GM21381 (cell line): ENCODE measurements around the gene PRKCE.
A peak's percentile ranks its signal among the peaks of the same experiment; 100 is the strongest.

Experiments used
- ATAC-seq: cut with Tn5 transposase; IDR thresholded peaks from one replicate; pipeline ENCODE4 v1.9.1; 2021; ENCODE audit warnings: mild to moderate bottlenecking, moderate library complexity; ENCODE audit not compliant: unreplicated experiment

PRKCE gene

DNA sequence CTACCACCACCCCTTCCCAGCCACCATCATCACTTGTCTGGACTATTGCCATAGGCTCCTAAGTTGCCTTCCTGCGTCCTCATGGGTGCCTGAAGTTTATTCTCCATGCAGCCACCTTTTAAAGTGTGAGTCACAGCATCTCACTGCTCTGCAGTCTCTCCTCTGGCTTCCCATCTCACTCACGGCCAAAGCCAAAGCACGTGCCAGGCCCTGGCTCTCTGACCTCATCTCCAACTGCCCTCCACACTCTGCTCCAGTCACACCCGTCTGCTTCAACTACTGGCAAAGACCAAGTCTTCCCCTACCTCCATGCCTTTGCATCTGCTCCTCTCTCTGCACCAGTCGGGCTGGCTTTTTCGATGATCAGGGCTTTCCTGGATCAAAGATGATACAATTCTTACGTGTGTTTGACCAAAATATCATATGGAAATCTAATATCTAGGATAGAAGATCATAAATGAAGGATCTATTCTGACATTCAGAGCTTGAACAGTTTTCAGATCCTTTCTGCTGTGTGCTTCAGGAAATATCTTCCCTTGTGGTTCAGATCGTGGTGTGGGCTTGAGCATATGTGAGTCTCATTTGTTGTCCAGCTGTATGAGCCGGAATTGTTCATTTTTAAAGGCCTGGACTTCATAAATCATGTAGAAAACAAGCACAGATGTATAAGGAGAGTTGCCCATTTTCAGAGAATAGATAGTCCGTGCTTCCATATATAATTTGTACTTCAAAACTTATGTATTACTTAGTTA, 175.6 kb downstream of the PRKCE start:
- no peak for ATAC-seq

- ATAC-seq, result no peak
Observed at GRCh38 chr2:45830322-45830721, 178.8 kb downstream of the PRKCE start.

DNA sequence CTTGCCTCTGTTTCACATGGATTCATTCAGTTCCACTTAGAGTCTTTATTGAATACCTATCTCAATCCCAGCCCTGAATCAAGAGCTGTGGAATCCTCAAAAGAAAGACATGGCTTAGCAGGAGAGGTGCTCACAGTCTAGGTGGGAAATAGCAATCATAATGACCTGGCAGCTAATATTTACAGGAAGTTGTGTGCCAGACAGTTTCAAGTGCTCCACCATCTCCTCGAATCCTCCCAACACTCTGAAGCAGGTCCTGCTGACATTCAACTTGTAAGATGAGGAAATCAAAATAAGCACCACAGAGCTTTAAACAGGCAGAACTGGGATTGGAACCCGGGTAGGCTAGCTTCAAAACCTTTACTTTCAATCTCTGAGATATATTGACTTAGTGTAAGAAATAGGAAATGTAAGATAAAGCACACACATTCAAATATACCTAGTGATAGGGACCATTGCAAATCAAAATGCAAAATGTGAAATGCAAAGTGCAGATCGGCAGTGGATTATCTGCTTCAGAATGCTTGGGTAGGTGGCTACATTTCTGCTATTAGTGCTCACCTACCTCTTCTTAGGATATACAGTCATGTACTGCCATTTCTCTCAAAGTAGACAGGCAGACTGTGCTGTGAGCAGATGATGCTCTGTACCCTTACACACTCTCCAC, 182.0 kb downstream of the PRKCE start:
- peak; percentile 20 for ATAC-seq

GRCh38 chr2:45833968-45834344, 182.5 kb downstream of the PRKCE start:
- ATAC-seq, result peak; percentile 74

DNA sequence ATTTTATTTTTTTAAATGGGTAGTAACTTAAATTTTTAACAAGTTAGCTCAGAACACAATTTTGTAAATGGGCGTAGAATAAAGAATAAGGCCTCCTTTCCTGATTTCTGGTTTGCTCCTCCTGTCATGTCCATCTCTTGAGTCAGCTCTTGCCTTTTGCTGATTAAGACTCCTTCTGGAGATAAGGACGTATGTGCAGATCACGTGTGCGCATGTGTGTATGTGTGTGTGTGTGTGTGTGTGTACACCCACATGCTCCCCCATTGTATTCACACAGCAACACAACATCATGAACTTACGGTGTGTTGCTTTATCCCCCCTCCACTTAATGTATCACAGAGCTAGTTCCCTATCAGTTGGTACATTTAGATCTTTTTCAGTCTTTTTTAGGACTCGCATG, 182.9 kb downstream of the PRKCE start:
- ATAC-seq, result no peak

DNA sequence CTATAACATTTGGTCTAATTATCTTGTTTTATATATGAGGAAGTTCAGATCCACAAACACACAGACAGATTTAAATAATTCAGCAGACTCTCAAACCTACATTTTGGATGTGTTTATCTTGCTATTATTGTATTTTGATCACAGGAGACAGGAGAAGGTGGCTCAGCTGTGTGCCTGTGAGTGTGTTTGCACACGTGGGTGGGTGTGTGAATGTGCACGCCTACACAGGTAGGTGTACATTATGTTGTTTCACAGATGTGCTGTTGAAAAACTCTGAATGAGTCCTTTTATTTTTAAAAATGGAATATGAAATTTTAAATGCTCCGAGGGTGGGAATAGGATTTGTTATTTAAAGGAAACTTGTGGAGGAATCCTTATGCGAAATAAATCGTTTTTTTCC, 183.4 kb downstream of the PRKCE start:
- ATAC-seq, result no peak

- no peak for ATAC-seq
Observed at GRCh38 chr2:45836316-45836715, 184.8 kb downstream of the PRKCE start.

DNA sequence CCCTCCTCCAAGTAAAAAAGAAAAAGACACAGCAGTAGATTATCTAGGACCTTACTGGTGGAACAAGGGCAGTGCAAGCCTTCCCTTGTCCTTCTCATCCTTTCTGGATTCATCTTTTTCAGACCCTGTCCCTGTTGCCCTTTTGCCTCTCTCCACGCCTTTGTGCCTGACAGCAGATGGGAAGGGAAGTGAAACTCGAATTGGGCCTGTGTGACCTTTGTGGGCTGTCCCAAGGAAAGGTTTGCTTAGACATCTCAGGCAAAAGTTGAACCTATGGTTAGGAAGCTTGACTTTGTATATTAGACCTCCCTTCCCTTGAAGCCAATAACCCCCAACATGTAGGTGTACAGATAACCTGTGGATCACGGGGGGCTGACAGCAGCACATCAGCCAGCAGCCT, 185.3 kb downstream of the PRKCE start:
- no peak for ATAC-seq

GRCh38 chr2:45837812-45838341, 186.4 kb downstream of the PRKCE start:
- no peak for ATAC-seq

DNA sequence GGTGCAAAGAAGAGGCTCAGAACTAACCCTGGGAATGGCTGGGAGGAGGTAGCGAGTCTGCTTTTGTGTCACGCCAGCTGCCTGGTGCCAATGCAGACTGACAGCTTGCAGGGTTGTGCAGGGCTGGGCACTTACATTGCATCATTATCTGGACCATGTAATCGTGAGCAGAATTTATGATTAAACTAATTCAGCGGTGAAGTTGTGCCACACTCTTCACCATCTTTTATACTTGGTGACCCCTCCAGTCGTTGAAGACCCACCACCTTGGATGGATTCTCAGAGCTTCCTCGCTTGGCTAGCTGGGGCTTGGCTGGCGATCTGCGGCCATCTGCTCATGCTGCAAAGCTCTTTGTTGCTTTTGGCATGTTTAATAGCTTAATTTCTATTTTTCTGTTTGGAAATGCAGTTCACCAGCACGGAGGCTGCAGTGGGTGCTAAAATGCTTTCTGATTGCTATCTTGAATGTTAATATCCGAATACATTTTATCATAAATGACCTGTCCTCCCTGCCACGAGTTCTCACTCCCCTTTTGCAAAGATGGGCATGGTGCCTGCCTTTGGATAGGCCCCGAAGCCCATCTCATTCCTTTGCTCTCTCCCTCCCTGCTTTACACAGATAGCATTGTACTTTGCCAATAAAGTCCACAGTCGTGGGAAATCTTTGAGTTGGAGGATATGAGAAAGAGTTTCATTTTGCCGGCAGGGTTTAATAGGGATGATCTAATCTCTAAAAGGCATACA, 188.2 kb downstream of the PRKCE start:
- no peak for ATAC-seq

DNA sequence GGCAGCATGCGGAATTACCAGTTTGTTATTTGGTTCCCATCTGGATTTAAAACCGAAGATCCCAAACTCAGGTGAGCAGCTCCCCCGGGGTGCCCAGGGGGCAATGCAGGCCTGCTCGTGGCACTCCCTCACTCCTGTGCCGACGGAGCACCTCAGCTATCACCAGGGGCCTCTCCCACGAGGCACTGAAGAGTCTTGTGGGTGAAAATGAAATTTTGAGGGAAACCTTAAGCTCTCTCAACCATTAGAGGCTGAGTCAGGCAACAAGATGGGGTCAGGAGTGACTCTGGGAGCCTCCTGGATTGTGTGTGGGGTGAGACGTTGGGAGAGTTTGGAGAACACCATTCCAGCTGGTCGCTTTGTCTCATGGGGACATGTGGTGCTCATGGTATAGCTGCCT, 189.0 kb downstream of the PRKCE start:
- ATAC-seq, result no peak

- no peak for ATAC-seq
Observed at GRCh38 chr2:45841752-45842407, 190.4 kb downstream of the PRKCE start.

GRCh38 chr2:45843136-45843535, 191.7 kb downstream of the PRKCE start:
- no peak for ATAC-seq

GRCh38 chr2:45844796-45845457, 193.5 kb downstream of the PRKCE start:
- no peak for ATAC-seq

GRCh38 chr2:45845566-45845965, 194.1 kb downstream of the PRKCE start:
- no peak for ATAC-seq

DNA sequence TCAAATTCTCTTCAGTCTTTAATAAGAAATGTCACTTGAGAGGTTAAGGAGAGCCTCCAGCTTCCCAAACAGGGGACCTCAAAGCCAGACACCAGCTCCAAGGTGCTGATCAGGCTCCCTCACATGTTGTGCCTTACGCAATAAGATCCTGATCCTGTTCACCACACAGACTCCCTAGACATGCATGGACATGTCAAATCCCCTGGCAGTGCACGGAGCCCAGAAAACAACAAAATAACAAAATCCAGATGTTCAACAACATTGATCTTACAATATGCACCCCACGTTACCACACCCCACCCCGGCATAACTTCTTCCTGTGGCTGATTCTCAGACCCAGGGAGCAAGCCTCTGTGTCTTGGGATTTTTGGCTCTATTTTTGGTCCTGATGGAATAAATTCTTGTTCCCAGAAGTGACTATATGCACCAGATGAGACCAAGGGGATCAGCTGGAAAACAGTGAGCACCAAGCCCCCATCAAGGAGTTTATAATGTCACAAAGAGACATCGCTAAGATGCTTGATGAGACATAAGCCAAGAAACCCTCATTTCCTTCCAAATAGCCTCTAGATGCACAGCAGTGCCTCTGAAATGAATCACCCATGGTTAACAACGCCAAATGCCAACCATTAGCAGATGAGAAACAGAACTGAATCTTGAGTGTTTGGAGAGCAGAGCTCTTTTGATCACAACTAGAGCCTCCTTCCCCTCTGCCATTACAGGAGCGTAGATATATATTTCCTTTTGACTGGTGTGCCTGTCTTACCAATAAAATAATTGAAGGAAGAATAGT, 198.2 kb downstream of the PRKCE start:
- ATAC-seq, result no peak

- no peak for ATAC-seq
Observed at GRCh38 chr2:45850558-45850957, 199.1 kb downstream of the PRKCE start.

- ATAC-seq, result no peak
Observed at GRCh38 chr2:45851111-45851510, 199.6 kb downstream of the PRKCE start.

DNA sequence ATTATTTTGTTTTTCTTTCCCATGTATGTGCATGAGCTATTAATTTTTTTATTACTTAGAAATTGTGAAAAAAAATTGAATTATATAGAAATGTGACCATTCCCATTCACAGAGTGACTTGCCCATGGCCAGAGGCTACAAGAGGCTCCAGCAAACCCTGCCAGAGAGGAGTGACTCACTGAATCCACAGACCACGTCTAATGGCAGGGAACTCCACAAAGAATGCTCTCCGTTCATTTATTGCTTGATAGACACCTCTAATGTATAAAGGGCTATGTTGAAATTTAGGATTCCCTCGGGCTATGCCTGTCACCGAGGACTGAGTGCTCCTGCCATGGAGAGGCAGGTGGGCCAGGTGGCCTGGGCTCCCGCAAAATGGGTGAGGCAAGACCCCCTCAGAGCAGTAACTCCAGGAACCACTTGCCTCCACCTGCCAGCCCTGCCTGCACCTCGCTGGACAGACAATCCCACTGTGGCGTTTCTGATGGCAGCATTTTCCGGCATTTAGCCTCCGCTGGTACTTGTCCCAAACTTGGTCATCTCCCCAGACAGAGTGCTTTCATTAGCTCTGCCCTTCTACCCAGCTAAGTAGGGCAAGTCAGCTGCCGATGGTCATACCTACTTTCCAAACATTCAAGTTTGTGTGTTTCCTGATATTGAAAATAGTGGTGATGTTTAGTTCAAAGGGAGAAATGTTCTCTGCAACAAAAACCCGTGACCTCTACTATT, 200.3 kb downstream of the PRKCE start:
- ATAC-seq, result no peak
